Measurements from ENCODE around the gene NECAB2.

DNA sequence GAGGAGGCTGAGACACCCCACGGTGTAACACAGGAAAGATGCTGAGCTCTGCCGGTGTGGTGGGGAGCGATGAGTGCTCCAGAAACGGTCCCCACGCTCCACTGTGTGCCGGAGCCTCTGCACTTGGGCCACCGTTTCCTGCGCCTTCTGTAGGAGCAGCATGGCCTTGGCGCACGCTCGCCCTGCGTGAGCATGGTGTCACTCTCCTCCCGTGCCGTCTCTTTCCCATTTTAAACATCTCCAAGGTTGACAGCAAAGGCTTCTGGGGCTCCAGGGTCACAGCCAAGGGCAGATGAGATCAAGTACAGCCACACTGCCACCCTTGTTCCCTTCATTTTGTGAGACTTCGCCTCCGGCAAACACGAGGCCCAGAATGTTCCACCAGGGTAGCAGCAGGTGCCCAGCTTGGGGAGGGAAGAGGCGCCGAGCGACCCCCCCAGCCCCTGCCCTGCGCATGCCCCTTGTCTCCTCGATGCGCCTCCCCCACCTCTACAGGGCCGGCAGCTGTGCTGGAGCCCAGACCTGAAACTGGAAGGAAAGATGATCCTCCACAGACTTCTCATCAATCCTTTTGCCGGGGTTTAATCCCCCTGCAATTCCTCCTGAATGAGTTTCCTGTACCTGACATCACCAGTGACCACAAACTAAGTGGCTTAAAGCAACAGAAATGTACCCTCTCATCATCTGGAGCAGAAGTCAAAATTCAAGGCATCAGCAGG, 34.9 kb upstream of the NECAB2 start:
- TF ChIP-seq RARB (CRISPR knock-in tag; IDR thresholded peaks at IDR 0.05) (no peak), SNAI2 (CRISPR knock-in tag; IDR thresholded peaks at IDR 0.05) (no peak), ZNF8 (CRISPR knock-in tag; IDR thresholded peaks at IDR 0.05) (no peak), ARNTL (CRISPR knock-in tag; IDR thresholded peaks at IDR 0.05; ENCODE audit: borderline replicate concordance, low read depth) (no peak)
- TF ChIP-seq, protein P1, sequence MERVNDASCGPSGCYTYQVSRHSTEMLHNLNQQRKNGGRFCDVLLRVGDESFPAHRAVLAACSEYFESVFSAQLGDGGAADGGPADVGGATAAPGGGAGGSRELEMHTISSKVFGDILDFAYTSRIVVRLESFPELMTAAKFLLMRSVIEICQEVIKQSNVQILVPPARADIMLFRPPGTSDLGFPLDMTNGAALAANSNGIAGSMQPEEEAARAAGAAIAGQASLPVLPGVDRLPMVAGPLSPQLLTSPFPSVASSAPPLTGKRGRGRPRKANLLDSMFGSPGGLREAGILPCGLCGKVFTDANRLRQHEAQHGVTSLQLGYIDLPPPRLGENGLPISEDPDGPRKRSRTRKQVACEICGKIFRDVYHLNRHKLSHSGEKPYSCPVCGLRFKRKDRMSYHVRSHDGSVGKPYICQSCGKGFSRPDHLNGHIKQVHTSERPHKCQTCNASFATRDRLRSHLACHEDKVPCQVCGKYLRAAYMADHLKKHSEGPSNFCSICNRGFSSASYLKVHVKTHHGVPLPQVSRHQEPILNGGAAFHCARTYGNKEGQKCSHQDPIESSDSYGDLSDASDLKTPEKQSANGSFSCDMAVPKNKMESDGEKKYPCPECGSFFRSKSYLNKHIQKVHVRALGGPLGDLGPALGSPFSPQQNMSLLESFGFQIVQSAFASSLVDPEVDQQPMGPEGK (CRISPR knock-in tag; IDR thresholded peaks at IDR 0.05; ENCODE audit: borderline replicate concordance) = no peak
